ENCODE results near the gene MYL6B.

DNA sequence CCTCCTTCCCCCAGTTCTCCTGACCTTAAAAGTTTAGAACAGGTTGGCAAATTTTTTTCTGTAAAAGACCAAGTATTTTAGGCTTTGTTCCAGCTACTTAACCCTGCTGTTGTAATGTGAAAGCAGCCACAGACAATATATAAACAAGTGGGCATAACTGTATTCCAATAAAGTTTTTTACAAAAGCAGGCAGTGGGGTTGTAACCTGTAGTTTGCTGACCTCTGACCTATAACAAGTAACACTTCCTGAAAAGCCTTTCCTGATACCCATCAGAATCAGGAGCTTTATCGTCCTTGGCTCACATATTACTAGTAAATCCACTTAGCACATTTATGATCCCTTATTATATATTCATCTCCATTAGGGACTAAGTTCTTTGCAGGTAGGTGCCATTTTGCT lies 50.0 kb downstream of the MYL6B start:
- TF ChIP-seq, protein P1, sequence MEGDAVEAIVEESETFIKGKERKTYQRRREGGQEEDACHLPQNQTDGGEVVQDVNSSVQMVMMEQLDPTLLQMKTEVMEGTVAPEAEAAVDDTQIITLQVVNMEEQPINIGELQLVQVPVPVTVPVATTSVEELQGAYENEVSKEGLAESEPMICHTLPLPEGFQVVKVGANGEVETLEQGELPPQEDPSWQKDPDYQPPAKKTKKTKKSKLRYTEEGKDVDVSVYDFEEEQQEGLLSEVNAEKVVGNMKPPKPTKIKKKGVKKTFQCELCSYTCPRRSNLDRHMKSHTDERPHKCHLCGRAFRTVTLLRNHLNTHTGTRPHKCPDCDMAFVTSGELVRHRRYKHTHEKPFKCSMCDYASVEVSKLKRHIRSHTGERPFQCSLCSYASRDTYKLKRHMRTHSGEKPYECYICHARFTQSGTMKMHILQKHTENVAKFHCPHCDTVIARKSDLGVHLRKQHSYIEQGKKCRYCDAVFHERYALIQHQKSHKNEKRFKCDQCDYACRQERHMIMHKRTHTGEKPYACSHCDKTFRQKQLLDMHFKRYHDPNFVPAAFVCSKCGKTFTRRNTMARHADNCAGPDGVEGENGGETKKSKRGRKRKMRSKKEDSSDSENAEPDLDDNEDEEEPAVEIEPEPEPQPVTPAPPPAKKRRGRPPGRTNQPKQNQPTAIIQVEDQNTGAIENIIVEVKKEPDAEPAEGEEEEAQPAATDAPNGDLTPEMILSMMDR (IDR thresholded peaks at IDR 0.05), result no peak
- no peak for TF ChIP-seq POLR2AphosphoS5 (IDR thresholded peaks at IDR 0.05)
